ENCODE data around the gene TMEM117.
"Not testable (repeated sequence)": the region's sequence is repeated elsewhere in the genome, so short reads cannot be mapped to it uniquely, and the experiment has no call there.

TMEM117 gene

DNA sequence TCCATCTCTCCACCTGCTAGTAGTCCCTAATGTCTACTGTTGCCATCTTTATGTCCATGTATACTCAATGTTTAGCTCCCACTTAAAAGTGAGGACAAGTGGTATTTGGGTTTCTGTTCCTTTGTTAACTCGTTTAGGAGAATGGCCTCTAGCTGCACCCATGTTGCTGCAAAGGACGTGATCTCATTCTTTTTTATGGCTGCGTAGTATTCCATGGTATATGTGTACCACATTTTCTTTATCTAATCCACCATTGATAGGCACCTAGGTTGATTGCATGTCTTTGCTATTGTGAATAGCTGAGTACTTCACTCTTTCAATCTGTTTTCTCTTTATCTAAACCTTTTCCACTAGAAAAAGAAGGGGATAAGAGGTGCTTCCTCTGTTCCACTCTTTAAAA lies 130.0 kb downstream of the TMEM117 start:
- no peak for DNase-seq

- no peak for DNase-seq
Observed at GRCh38 chr12:43968736-43969135, 132.9 kb downstream of the TMEM117 start.

- no peak for DNase-seq
Observed at GRCh38 chr12:43969882-43970281, 134.0 kb downstream of the TMEM117 start.

DNA sequence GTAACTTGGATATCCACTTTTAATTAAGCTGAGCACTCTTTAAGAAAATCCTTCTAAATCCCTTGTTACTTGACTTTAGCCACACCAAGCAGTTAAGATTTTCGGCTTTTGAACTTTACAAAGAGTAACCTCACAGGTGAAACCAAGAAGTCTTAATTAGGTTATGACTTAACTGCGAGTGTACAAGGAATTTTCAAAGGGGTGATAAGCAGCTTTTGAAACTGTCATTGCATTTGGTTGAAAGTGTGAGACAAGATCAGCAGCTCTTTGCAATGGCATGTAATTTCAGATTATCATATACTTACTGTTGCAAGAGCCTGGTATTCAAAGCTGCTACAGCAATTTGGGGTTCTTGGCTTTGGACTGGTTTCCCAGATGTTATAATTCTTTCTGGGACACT lies 137.5 kb downstream of the TMEM117 start:
- DNase-seq, result no peak

DNA sequence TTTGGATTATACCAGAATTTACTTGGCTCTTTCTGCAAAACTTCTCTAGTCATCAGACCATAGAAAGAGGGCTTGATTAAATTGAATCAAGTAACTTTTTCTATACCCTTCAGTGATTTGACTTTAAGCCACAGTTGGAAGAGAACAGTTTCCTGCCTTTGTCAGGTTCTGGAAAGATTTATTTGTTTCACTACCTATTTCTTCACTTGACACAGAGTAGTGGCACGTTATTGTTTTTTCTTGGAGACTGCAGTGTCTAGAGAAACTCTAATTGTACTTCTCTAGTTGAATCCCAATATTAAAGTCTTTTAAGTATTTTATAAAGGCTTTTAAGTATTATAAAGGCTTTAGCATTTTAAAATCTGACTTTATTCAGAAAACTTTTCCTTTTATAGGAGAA lies 138.1 kb downstream of the TMEM117 start:
- DNase-seq, result no peak

DNA sequence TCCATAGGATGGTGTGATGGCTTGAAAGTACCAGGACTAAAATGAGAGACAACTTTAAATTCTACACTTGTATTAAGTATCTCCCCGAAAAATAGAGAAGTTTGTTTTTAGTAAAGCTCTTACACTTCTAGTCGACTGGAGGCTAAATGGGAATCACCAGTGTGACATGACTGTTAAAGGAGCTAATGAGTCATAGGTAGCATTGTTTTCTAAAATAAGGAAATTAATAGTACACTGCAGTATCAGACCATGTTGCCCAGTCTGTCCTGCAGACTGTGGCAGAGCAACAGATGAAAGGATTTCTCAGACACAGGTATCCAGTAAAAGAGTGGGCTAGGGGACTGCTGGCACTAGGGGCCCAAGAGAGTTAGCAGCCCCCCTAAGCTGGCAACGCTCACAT lies 140.1 kb downstream of the TMEM117 start:
- no peak for DNase-seq

GRCh38 chr12:43978556-43978955 lies 142.7 kb downstream of the TMEM117 start:
- DNase-seq, result no peak

- no peak for DNase-seq
Observed at GRCh38 chr12:43979450-43979849, 143.6 kb downstream of the TMEM117 start.

- DNase-seq, result no peak
Observed at GRCh38 chr12:43980627-43981191, 144.8 kb downstream of the TMEM117 start.

DNA sequence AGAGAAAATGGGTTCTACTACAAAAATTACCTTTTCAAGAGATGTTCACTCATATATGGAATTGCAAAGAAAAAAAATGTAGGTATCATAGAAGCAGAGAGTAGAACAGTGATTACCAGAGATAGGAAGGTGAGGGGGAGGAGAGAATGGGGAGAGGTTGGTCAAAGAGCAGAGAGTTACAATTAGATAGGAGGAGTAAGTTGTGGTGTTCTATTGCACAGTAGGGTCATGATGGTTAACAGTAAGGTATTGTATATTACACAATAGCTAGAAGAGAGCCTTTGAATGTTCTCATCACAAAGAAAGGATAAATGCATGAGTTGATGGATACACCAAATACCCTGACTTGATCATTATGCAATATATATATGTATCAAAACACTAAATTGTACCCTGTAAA lies 145.8 kb downstream of the TMEM117 start:
- no peak for DNase-seq

GRCh38 chr12:43982544-43982943 lies 146.7 kb downstream of the TMEM117 start:
- DNase-seq, result no peak

- no peak for DNase-seq
Observed at GRCh38 chr12:43988838-43989560, 153.1 kb downstream of the TMEM117 start.

DNA sequence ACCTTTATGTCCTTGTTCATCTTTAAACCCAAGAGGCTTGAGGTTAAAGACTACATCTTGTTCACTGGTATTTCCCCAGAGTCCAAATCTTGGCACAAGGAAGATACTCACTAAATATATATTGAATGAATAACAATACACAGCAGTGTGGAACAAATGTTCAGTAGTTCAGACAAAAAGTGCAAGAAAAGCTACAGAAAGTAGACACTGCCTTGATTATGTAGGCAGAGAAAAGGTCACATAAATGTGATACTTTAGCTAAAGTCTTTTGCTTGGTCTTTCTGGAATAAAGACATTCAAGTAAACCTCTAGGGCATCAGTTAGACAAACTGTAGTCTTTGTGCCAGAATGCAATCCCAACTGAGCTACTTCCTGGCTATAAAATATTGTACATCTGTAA lies 157.0 kb downstream of the TMEM117 start:
- DNase-seq, result no peak

DNA sequence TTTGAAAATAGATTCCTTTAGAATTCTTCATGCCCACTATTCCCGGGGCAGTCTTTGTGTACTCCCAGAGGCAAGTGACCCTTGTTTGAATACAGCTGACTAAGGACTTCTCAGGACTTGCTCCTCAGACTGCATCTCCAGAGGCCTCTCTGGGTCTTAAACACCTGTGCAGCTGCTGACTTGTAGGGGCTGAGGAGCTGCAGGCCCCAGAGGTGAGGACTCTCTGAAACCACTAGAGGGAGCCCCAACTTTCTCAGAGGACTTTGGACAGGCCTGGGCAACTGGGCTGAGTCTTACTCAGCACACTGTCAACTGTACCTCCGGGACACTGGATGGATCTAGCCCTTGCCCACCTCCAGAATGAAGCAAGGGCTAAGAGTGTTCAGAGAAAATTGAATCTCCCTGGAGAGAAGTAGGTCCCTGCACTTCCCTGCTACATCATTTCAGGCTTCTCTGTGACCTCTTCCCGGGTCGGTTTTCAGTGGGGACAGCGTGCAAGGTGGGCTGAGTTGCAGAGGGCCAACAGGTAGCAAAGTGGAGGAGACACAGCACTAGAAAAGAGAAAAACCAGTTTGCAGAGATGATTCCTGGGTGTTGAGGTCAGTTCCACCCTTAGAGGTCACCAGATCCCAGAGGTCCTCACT lies 164.6 kb downstream of the TMEM117 start:
- no peak for DNase-seq

GRCh38 chr12:44002607-44003006 lies 166.7 kb downstream of the TMEM117 start:
- DNase-seq, result no peak

GRCh38 chr12:44003721-44004120 lies 167.8 kb downstream of the TMEM117 start:
- DNase-seq, result no peak

GRCh38 chr12:44015333-44015941 lies 179.6 kb downstream of the TMEM117 start:
- DNase-seq, result no peak

- no peak for DNase-seq
Observed at GRCh38 chr12:44017216-44017615, 181.3 kb downstream of the TMEM117 start.

DNA sequence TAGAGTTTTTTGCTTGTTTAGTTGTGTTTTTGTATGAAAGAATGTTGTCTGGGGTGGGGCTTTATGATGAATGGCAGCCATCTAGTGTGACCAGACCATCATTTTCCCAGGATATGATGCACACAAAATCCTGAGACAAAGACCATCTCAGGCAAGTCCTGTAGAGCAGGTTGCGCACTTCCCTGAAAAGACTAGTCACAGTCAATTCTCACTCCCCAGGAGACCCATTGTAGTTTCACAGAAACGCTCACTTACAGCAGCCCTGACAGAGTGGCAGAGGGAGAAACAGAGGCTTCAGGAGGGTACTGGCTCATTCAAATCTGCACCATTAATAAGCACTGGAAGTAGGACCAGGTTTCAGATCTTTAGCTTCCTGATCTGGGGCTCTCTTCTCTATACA lies 183.2 kb downstream of the TMEM117 start:
- DNase-seq, result no peak

DNA sequence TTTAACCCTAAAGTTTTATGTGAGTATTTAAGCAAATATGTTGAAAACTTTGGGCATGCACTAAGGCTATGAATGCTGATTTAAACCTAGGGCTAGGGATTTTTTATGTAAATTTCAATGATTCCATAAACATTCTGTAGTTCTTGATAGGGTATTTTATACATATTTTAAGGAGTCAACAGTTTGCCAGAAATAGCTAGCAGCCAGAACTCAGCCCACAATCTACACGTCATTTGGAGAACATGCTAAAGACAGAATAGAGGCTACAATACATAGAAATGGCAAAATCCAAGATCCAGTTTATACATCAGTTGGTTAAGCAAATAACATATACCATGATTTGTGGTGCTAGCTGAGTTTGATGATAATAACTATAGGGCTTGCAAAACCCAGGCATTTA lies 184.7 kb downstream of the TMEM117 start:
- no peak for DNase-seq

GRCh38 chr12:44021471-44021971 lies 185.6 kb downstream of the TMEM117 start:
- DNase-seq, result no peak

DNA sequence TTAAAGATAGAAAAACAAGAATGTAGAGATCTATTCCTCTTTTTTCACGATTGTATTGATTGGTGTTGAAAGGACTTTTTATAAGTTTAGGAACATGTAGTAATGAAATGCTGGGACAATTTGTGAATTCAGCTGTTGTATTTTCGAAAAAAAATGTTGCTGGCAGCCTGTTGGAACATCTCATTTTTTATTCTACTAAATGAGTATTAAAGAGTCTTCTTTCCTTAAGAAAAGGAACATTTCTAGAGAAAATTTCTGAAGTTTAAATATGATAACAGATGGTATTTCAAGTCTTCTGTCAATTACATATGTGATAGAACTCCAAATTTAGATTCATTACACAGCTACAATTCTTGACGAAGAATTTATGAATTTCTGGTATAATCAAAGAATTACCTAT lies 189.6 kb downstream of the TMEM117 start:
- no peak for DNase-seq

GRCh38 chr12:44026046-44026445 lies 190.2 kb downstream of the TMEM117 start:
- no peak for DNase-seq

DNA sequence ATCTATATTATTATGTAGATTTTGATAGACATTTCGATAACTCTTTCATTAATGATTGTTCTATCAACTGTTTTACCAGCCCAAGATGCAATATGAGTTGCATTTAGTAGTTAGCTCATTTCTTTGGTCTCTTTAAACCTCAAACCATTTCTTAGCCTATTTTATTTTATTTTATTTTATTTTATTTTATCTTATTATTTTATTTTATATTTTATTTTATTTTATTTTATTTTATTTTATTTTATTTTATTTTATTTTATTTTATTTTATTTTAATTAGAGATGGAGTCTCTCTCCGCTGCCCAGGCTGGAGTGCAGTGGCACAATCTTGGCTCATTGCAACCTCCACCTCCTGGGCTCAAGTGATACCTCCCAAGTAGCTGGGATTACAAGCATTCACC lies 191.0 kb downstream of the TMEM117 start:
- DNase-seq, result not testable (repeated sequence)

Data from activated effector memory CD4-positive, alpha-beta T cell treated with anti-CD3 and anti-CD28 coated beads, Interleukin-2, amount 50 U/mL, for 16 hours (primary cell).